Testis (tissue), 3 donors: Measurements from ENCODE around the gene TACC2. TPM values are rescaled to one million over a fixed set of nuclear protein-coding genes. Genes with fewer than 3 reads are reported as not detected.
"Not testable (repeated sequence)": the region's sequence is repeated elsewhere in the genome, so short reads cannot be mapped to it uniquely, and the experiment has no call there.

Experiments used
- DNase-seq: peaks from one replicate; pipeline ENCODE4 v3.0.0-alpha.2; 2019
- H3K27ac ChIP-seq, 2 donors: fragments of 200-600 bp; sonication (generic); one replicate each; pipeline ENCODE4 v1.5.1; 2019
- H3K27me3 ChIP-seq: fragments of 200-600 bp; sonication (generic); one replicate; pipeline ENCODE4 v1.5.1; 2019
- H3K36me3 ChIP-seq: fragments of 200-600 bp; sonication (generic); one replicate; pipeline ENCODE4 v1.5.1; 2017; ENCODE audit warnings: low read depth; ENCODE audit errors: missing control alignments
- H3K4me1 ChIP-seq: fragments of 200-600 bp; sonication (generic); one replicate; pipeline ENCODE4 v1.5.1; 2019
- H3K4me3 ChIP-seq, 2 donors: fragments of 200-600 bp; sonication (generic); one replicate each; pipeline ENCODE4 v1.5.1; 2017 to 2019
- H3K9me3 ChIP-seq: fragments of 200-600 bp; sonication (generic); one replicate; pipeline ENCODE4 v1.5.1; 2017
- CTCF ChIP-seq, 3 experiments: fragments of 450-650 bp in 2 of 3; fragments of 200-600 bp in 1 of 3; sonication (generic) in 1 of 3; IDR thresholded peaks; one replicate each; pipeline ENCODE4 v1.5.1; 2016 to 2019; ENCODE audit warnings: antibody characterized with exemption in 3 of 3, mild to moderate bottlenecking in 2 of 3, moderate library complexity in 1 of 3
- POLR2A ChIP-seq: fragments of 450-650 bp; IDR thresholded peaks from one replicate; pipeline ENCODE4 v1.6.1; 2017; ENCODE audit warnings: antibody characterized with exemption, mild to moderate bottlenecking, moderate library complexity
- WGBS, 2 donors: methylation state at CpG; one replicate each; pipeline ENCODE4 v1.1.5; 2018; 5-methylcytosine and 5-hydroxymethylcytosine counted together
- intact Hi-C: fragments of 100-400 bp; cut with DNase I; formaldehyde crosslinking; loops from one replicate; pipeline ENCODE4 v1.15.1; 2023; ENCODE audit warnings: low total_unique reads
- polyA plus RNA-seq: library from polyadenylated mRNA; stranded (reverse); fragments of 350-450 nt; fragmentation: Illumina TruSeq; extraction: RNeasy Lipid Tissue Mini Kit (QIAGEN cat#74804); gene quantifications from one replicate; pipeline ENCODE4 v1.2.3, GENCODE V29; 2014; ENCODE audit warnings: low read depth, low replicate concordance; ENCODE audit not compliant: insufficient read depth
- total RNA-seq, 2 donors: library from RNA; depleted of rRNA; stranded (reverse); fragments of >200 nt; gene quantifications; one replicate each; pipeline ENCODE4 v1.2.3, GENCODE V29; 2016

The TACC2 gene
- total and polyA plus RNA-seq, 3 donors from 2014 or later, result 18.0 to 24.2 (median 21.3) TPM

- intact Hi-C loops, result no loop called here
- H3K36me3 ChIP-seq, result no peaks in the 10 kb centered on the region
- no peaks in the 10 kb centered on the region for H3K27me3 ChIP-seq
- H3K4me1 ChIP-seq, result no peaks in the 10 kb centered on the region
- H3K9me3 ChIP-seq, result no peaks in the 10 kb centered on the region
- no peak for DNase-seq
- 90 to 94% methylated on average over 13 of the region's 13 CpGs for WGBS, 2 donors
- TF ChIP-seq CTCF (IDR thresholded peaks at IDR 0.05) (no peak), POLR2A (no peak)
- no peak overlapping the region for H3K4me3 ChIP-seq
- no peak overlapping the region for H3K27ac ChIP-seq
Observed at GRCh38 chr10:122197611-122198222, 208.8 kb downstream of the TACC2 start.

- Histone ChIP-seq H3K27ac (no peak overlapping the region), H3K36me3 (no peaks in the 10 kb centered on the region)
Observed at GRCh38 chr10:122198631-122199030, 209.7 kb downstream of the TACC2 start.

GRCh38 chr10:122199070-122199469 lies 210.1 kb downstream of the TACC2 start:
- Histone ChIP-seq H3K36me3 (no peaks in the 10 kb centered on the region), H3K4me3 (no peak overlapping the region), H3K27me3 (no peaks in the 10 kb centered on the region), H3K4me1 (no peaks in the 10 kb centered on the region), H3K9me3 (no peaks in the 10 kb centered on the region), H3K27ac (no peak overlapping the region)
- TF ChIP-seq CTCF (IDR thresholded peaks at IDR 0.05) (no peak), POLR2A (no peak)
- DNase-seq, result no peak
- 88 to 92% methylated on average over 8 to 9 of the region's 9 CpGs for WGBS, 2 donors
- intact Hi-C loops, result no loop called here

More at GRCh38 chr10:122198631-122199030, 209.7 kb downstream of the TACC2 start:
- no peaks in the 10 kb centered on the region for H3K9me3 ChIP-seq
- TF ChIP-seq POLR2A (no peak), CTCF (IDR thresholded peaks at IDR 0.05) (no peak)
- no peaks in the 10 kb centered on the region for H3K27me3 ChIP-seq
- WGBS, 2 donors, result 94 to 95% methylated on average over 12 of the region's 12 CpGs
- DNase-seq, result no peak
- no peak overlapping the region for H3K4me3 ChIP-seq
- H3K4me1 ChIP-seq, result no peaks in the 10 kb centered on the region
- intact Hi-C loops, result no loop called here

GRCh38 chr10:122199689-122200088 lies 210.7 kb downstream of the TACC2 start:
- no peaks in the 10 kb centered on the region for H3K36me3 ChIP-seq
- intact Hi-C loops, result no loop called here
- TF ChIP-seq POLR2A (no peak), CTCF (IDR thresholded peaks at IDR 0.05) (no peak)
- H3K4me3 ChIP-seq, result no peak overlapping the region
- WGBS, 2 donors, result 81 to 96% methylated on average over 5 to 6 of the region's 6 CpGs
- H3K27ac ChIP-seq, result no peak overlapping the region
- H3K4me1 ChIP-seq, result no peaks in the 10 kb centered on the region
- DNase-seq, result no peak
- no peaks in the 10 kb centered on the region for H3K27me3 ChIP-seq
- H3K9me3 ChIP-seq, result no peaks in the 10 kb centered on the region

GRCh38 chr10:122201401-122201800 lies 212.4 kb downstream of the TACC2 start:
- Histone ChIP-seq H3K4me3 (no peak overlapping the region), H3K9me3 (no peaks in the 10 kb centered on the region), H3K36me3 (no peaks in the 10 kb centered on the region), H3K27ac (no peak overlapping the region), H3K27me3 (no peaks in the 10 kb centered on the region), H3K4me1 (no peaks in the 10 kb centered on the region)
- no peak for TF ChIP-seq CTCF (IDR thresholded peaks at IDR 0.05)
- no peak for TF ChIP-seq POLR2A
- 84 to 95% methylated on average over 7 to 9 of the region's 9 CpGs for WGBS, 2 donors
- no peak for DNase-seq
- intact Hi-C loops, result no loop called here

- DNase-seq, intact Hi-C loops, H3K27me3 ChIP-seq, H3K4me1 ChIP-seq, H3K4me3 ChIP-seq, H3K36me3 ChIP-seq, H3K27ac ChIP-seq, H3K9me3 ChIP-seq: not testable (repeated sequence)
- 69 to 95% methylated on average over 8 to 32 of the region's 33 CpGs for WGBS, 2 donors
Observed at GRCh38 chr10:122203180-122203579, 214.2 kb downstream of the TACC2 start.
